ENCODE measurements around the gene ST3GAL4.

Gene ST3GAL4

GRCh38 chr11:126337126-126337473 is 18.4 kb upstream of the ST3GAL4 start:
- peaks cover 21% of the 10 kb centered on the region for H3K4me1 Mint-ChIP-seq (ENCODE audit: low read depth)
- H3K27me3 Mint-ChIP-seq (ENCODE audit: low read depth) = no peaks in the 10 kb centered on the region
- H3K9me3 Mint-ChIP-seq = no peaks in the 10 kb centered on the region
- H3K36me3 Mint-ChIP-seq (ENCODE audit: low read depth) = peaks cover 23% of the 10 kb centered on the region
- no peak overlapping the region for H3K4me3 Mint-ChIP-seq
- no peak overlapping the region for H3K27ac Mint-ChIP-seq

- no peaks in the 10 kb centered on the region for H3K9me3 Mint-ChIP-seq
- H3K27ac Mint-ChIP-seq = no peak overlapping the region
- no peak overlapping the region for H3K4me3 Mint-ChIP-seq
- peaks cover 25% of the 10 kb centered on the region for H3K36me3 Mint-ChIP-seq (ENCODE audit: low read depth)
- H3K4me1 Mint-ChIP-seq (ENCODE audit: low read depth) = peaks cover 23% of the 10 kb centered on the region
- H3K27me3 Mint-ChIP-seq (ENCODE audit: low read depth) = no peaks in the 10 kb centered on the region
Observed at GRCh38 chr11:126337474-126338241, 17.8 kb upstream of the ST3GAL4 start.

- peak overlapping the region; percentile 5 for H3K27ac Mint-ChIP-seq
Observed at GRCh38 chr11:126338346-126339055, 17.0 kb upstream of the ST3GAL4 start.

GRCh38 chr11:126339073-126339862 is 16.2 kb upstream of the ST3GAL4 start:
- no peak overlapping the region for H3K27ac Mint-ChIP-seq

More at GRCh38 chr11:126338346-126339055, 17.0 kb upstream of the ST3GAL4 start:
- Mint-ChIP-seq H3K4me1 (ENCODE audit: low read depth) (peaks cover 24% of the 10 kb centered on the region), H3K4me3 (no peak overlapping the region), H3K9me3 (no peaks in the 10 kb centered on the region), H3K36me3 (ENCODE audit: low read depth) (peaks cover 22% of the 10 kb centered on the region), H3K27me3 (ENCODE audit: low read depth) (no peaks in the 10 kb centered on the region)

GRCh38 chr11:126339863-126340434 is 15.5 kb upstream of the ST3GAL4 start:
- Mint-ChIP-seq H3K27me3 (ENCODE audit: low read depth) (no peaks in the 10 kb centered on the region), H3K4me3 (no peak overlapping the region), H3K36me3 (ENCODE audit: low read depth) (peaks cover 26% of the 10 kb centered on the region), H3K9me3 (no peaks in the 10 kb centered on the region), H3K27ac (no peak overlapping the region), H3K4me1 (ENCODE audit: low read depth) (peaks cover 25% of the 10 kb centered on the region)

More at GRCh38 chr11:126339073-126339862, 16.2 kb upstream of the ST3GAL4 start:
- peaks cover 27% of the 10 kb centered on the region for H3K36me3 Mint-ChIP-seq (ENCODE audit: low read depth)
- H3K4me3 Mint-ChIP-seq = no peak overlapping the region
- H3K4me1 Mint-ChIP-seq (ENCODE audit: low read depth) = peaks cover 26% of the 10 kb centered on the region
- H3K9me3 Mint-ChIP-seq = no peaks in the 10 kb centered on the region
- H3K27me3 Mint-ChIP-seq (ENCODE audit: low read depth) = no peaks in the 10 kb centered on the region

GRCh38 chr11:126340960-126341606 is 14.4 kb upstream of the ST3GAL4 start:
- Mint-ChIP-seq H3K27me3 (ENCODE audit: low read depth) (no peaks in the 10 kb centered on the region), H3K27ac (peak overlapping the region; percentile 34), H3K36me3 (ENCODE audit: low read depth) (peaks cover 25% of the 10 kb centered on the region), H3K9me3 (no peaks in the 10 kb centered on the region), H3K4me1 (ENCODE audit: low read depth) (peaks cover 28% of the 10 kb centered on the region), H3K4me3 (no peak overlapping the region)

- no peak overlapping the region for H3K4me3 Mint-ChIP-seq
- H3K9me3 Mint-ChIP-seq = no peaks in the 10 kb centered on the region
- peaks cover 26% of the 10 kb centered on the region for H3K36me3 Mint-ChIP-seq (ENCODE audit: low read depth)
- H3K4me1 Mint-ChIP-seq (ENCODE audit: low read depth) = peaks cover 25% of the 10 kb centered on the region
- peak overlapping the region; percentile 61 for H3K27ac Mint-ChIP-seq
- no peaks in the 10 kb centered on the region for H3K27me3 Mint-ChIP-seq (ENCODE audit: low read depth)
Observed at GRCh38 chr11:126341760-126342161, 13.7 kb upstream of the ST3GAL4 start.

- no peaks in the 10 kb centered on the region for H3K27me3 Mint-ChIP-seq (ENCODE audit: low read depth)
- no peaks in the 10 kb centered on the region for H3K9me3 Mint-ChIP-seq
- H3K4me3 Mint-ChIP-seq = no peak overlapping the region
- H3K36me3 Mint-ChIP-seq (ENCODE audit: low read depth) = peaks cover 26% of the 10 kb centered on the region
- peaks cover 25% of the 10 kb centered on the region for H3K4me1 Mint-ChIP-seq (ENCODE audit: low read depth)
- H3K27ac Mint-ChIP-seq = no peak overlapping the region
Observed at GRCh38 chr11:126343051-126343450, 12.4 kb upstream of the ST3GAL4 start.

GRCh38 chr11:126344141-126345080 is 11.1 kb upstream of the ST3GAL4 start:
- H3K4me3 Mint-ChIP-seq = no peak overlapping the region
- no peaks in the 10 kb centered on the region for H3K9me3 Mint-ChIP-seq
- peaks cover 34% of the 10 kb centered on the region for H3K4me1 Mint-ChIP-seq (ENCODE audit: low read depth)
- H3K27me3 Mint-ChIP-seq (ENCODE audit: low read depth) = no peaks in the 10 kb centered on the region
- peak overlapping the region; percentile 15 for H3K27ac Mint-ChIP-seq
- H3K36me3 Mint-ChIP-seq (ENCODE audit: low read depth) = peaks cover 22% of the 10 kb centered on the region

- H3K27ac Mint-ChIP-seq = peak overlapping the region; percentile 15
- H3K36me3 Mint-ChIP-seq (ENCODE audit: low read depth) = peaks cover 22% of the 10 kb centered on the region
- no peaks in the 10 kb centered on the region for H3K27me3 Mint-ChIP-seq (ENCODE audit: low read depth)
- H3K4me3 Mint-ChIP-seq = no peak overlapping the region
- peaks cover 34% of the 10 kb centered on the region for H3K4me1 Mint-ChIP-seq (ENCODE audit: low read depth)
- no peaks in the 10 kb centered on the region for H3K9me3 Mint-ChIP-seq
Observed at GRCh38 chr11:126345283-126345682, 10.2 kb upstream of the ST3GAL4 start.

- no peak overlapping the region for H3K4me3 Mint-ChIP-seq
- no peaks in the 10 kb centered on the region for H3K27me3 Mint-ChIP-seq (ENCODE audit: low read depth)
- no peaks in the 10 kb centered on the region for H3K9me3 Mint-ChIP-seq
- H3K36me3 Mint-ChIP-seq (ENCODE audit: low read depth) = peaks cover 24% of the 10 kb centered on the region
- peak overlapping the region; percentile 86 for H3K27ac Mint-ChIP-seq
- H3K4me1 Mint-ChIP-seq (ENCODE audit: low read depth) = peaks cover 34% of the 10 kb centered on the region
Observed at GRCh38 chr11:126345759-126346585, 9.5 kb upstream of the ST3GAL4 start.

GRCh38 chr11:126346586-126346940 is 8.9 kb upstream of the ST3GAL4 start:
- Mint-ChIP-seq H3K27ac (peak overlapping the region; percentile 86), H3K36me3 (ENCODE audit: low read depth) (peaks cover 20% of the 10 kb centered on the region), H3K4me1 (ENCODE audit: low read depth) (peaks cover 30% of the 10 kb centered on the region), H3K4me3 (no peak overlapping the region), H3K27me3 (ENCODE audit: low read depth) (no peaks in the 10 kb centered on the region), H3K9me3 (no peaks in the 10 kb centered on the region)

Measured in T-helper 1 cell treated with Interleukin-12 subunit alpha and Interleukin-12 subunit beta and Interleukin-4 antibody, amounts not matched to agents 30 μg/mL and 1 μg/mL, for 36 hours (primary cell).